ENCODE data around the gene PARP9. TPM values are rescaled to one million over a fixed set of nuclear protein-coding genes. Genes with fewer than 3 reads are reported as not detected.

Gene PARP9
- total RNA-seq, 1 donor = 33.3 TPM

GRCh38 chr3:122598556-122598955, 34.5 kb upstream of the PARP9 start:
- Histone ChIP-seq H3K27me3 (ENCODE audit: insufficient read depth, low read length) (no peaks in the 10 kb centered on the region), H3K9me3 (ENCODE audit: low read depth, low read length) (no peaks in the 10 kb centered on the region), H4K20me1 (ENCODE audit: insufficient read depth, low read length) (no peaks in the 10 kb centered on the region), H3K36me3 (ENCODE audit: insufficient read depth, low read length) (no peaks in the 10 kb centered on the region), H3K4me2 (ENCODE audit: insufficient read depth, low read length) (peak overlapping the region; percentile 23), H3K4me3 (ENCODE audit: insufficient read depth, low read length) (no peak overlapping the region), H2AFZ (ENCODE audit: low read length) (peak overlapping the region; percentile 53), H3K4me1 (ENCODE audit: insufficient read depth, low read length) (no peaks in the 10 kb centered on the region), H3K79me2 (ENCODE audit: insufficient read depth, low read length) (no peaks in the 10 kb centered on the region), H3K27ac (ENCODE audit: low read depth, low read length) (no peak overlapping the region)
- no peak for TF ChIP-seq CTCF (IDR thresholded peaks at IDR 0.05; ENCODE audit: extremely low read depth, low read depth, low read length)
- DNase-seq (ENCODE audit: insufficient read length, low spot score, missing footprints) = no peak

GRCh38 chr3:122598151-122598550, 34.1 kb upstream of the PARP9 start:
- H3K79me2 ChIP-seq (ENCODE audit: insufficient read depth, low read length) = no peaks in the 10 kb centered on the region
- H3K4me1 ChIP-seq (ENCODE audit: insufficient read depth, low read length) = no peaks in the 10 kb centered on the region
- no peak overlapping the region for H3K27ac ChIP-seq (ENCODE audit: low read depth, low read length)
- DNase-seq (ENCODE audit: insufficient read length, low spot score, missing footprints) = no peak
- no peak for TF ChIP-seq CTCF (IDR thresholded peaks at IDR 0.05; ENCODE audit: extremely low read depth, low read depth, low read length)
- no peaks in the 10 kb centered on the region for H4K20me1 ChIP-seq (ENCODE audit: insufficient read depth, low read length)
- peak overlapping the region; percentile 53 for H2AFZ ChIP-seq (ENCODE audit: low read length)
- no peaks in the 10 kb centered on the region for H3K36me3 ChIP-seq (ENCODE audit: insufficient read depth, low read length)
- no peaks in the 10 kb centered on the region for H3K9me3 ChIP-seq (ENCODE audit: low read depth, low read length)
- peak overlapping the region; percentile 23 for H3K4me2 ChIP-seq (ENCODE audit: insufficient read depth, low read length)
- H3K27me3 ChIP-seq (ENCODE audit: insufficient read depth, low read length) = no peaks in the 10 kb centered on the region
- no peak overlapping the region for H3K4me3 ChIP-seq (ENCODE audit: insufficient read depth, low read length)

- H3K79me2 ChIP-seq (ENCODE audit: insufficient read depth, low read length) = no peaks in the 10 kb centered on the region
- H2AFZ ChIP-seq (ENCODE audit: low read length) = no peak overlapping the region
- H3K27ac ChIP-seq (ENCODE audit: low read depth, low read length) = no peak overlapping the region
- no peak overlapping the region for H3K4me3 ChIP-seq (ENCODE audit: insufficient read depth, low read length)
- no peaks in the 10 kb centered on the region for H3K36me3 ChIP-seq (ENCODE audit: insufficient read depth, low read length)
- no peaks in the 10 kb centered on the region for H3K4me1 ChIP-seq (ENCODE audit: insufficient read depth, low read length)
- no peaks in the 10 kb centered on the region for H3K27me3 ChIP-seq (ENCODE audit: insufficient read depth, low read length)
- TF ChIP-seq CTCF (IDR thresholded peaks at IDR 0.05; ENCODE audit: extremely low read depth, low read depth, low read length) = no peak
- no peaks in the 10 kb centered on the region for H3K9me3 ChIP-seq (ENCODE audit: low read depth, low read length)
- no peak overlapping the region for H3K4me2 ChIP-seq (ENCODE audit: insufficient read depth, low read length)
- H4K20me1 ChIP-seq (ENCODE audit: insufficient read depth, low read length) = no peaks in the 10 kb centered on the region
- DNase-seq (ENCODE audit: insufficient read length, low spot score, missing footprints) = no peak
Observed at GRCh38 chr3:122594025-122594424, 29.9 kb upstream of the PARP9 start.

DNA sequence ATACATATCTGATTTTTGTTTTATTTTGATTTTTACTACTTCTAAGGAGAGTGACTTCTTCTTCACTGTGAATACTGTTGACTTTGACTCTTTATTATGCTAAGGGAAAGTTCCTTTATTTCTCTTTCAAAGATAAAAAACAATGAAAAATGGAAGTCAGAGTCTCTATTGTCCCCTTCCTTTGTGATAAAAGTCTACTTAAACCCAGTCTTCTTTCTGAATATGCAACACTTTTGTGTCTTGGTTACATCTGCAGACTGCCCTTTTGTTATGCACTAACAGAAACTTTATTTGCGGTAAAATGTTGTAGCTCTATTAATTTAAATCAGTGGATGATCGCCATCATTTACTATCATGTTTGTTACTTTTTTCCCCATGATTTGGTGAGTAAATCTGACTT, 26.5 kb upstream of the PARP9 start:
- Histone ChIP-seq H3K9me3 (ENCODE audit: low read depth, low read length) (no peaks in the 10 kb centered on the region), H3K27ac (ENCODE audit: low read depth, low read length) (no peak overlapping the region), H3K79me2 (ENCODE audit: insufficient read depth, low read length) (no peaks in the 10 kb centered on the region), H3K36me3 (ENCODE audit: insufficient read depth, low read length) (no peaks in the 10 kb centered on the region), H3K27me3 (ENCODE audit: insufficient read depth, low read length) (no peaks in the 10 kb centered on the region), H3K4me3 (ENCODE audit: insufficient read depth, low read length) (no peak overlapping the region), H3K4me1 (ENCODE audit: insufficient read depth, low read length) (no peaks in the 10 kb centered on the region), H2AFZ (ENCODE audit: low read length) (no peak overlapping the region), H4K20me1 (ENCODE audit: insufficient read depth, low read length) (no peaks in the 10 kb centered on the region), H3K4me2 (ENCODE audit: insufficient read depth, low read length) (no peak overlapping the region)
- no peak for DNase-seq (ENCODE audit: insufficient read length, low spot score, missing footprints)
- no peak for TF ChIP-seq CTCF (IDR thresholded peaks at IDR 0.05; ENCODE audit: extremely low read depth, low read depth, low read length)
